IMR-90 (cell line): ENCODE results near the gene RHBDD1. TPM values are rescaled to one million over a fixed set of nuclear protein-coding genes. Genes with fewer than 3 reads are reported as not detected.

Source experiments
- ATAC-seq: fragments of 200-7000 bp; cut with Tn5 transposase; 2 replicates; pipeline ENCODE4 v1.9.1; 2020; ENCODE audit warnings: low read depth, mild to moderate bottlenecking, moderate library complexity
- BruUV-seq: library from RNA; stranded (reverse); fragments of 400-500 nt; replicated peaks from 2 replicates; lab custom pipeline; 2021; lab: Mats Ljungman, UMichigan
- CTCF ChIA-PET: fragments of 300-600 bp; formaldehyde crosslinking; extraction: SDS; loops from one replicate; lab custom pipeline; 2021; ENCODE audit warnings: antibody characterized with exemption; lab: Yijun Ruan, JAX
- POLR2A ChIA-PET: fragments of 300-600 bp; sonication (Branson Sonifier 250); formaldehyde crosslinking; loops from one replicate; lab custom pipeline; 2022; ENCODE audit warnings: antibody characterized with exemption; ENCODE audit not compliant: unreplicated experiment; lab: Charles Lee
- DNase-seq: peaks from one replicate; pipeline ENCODE4 v3.0.0; 2013
- H2AFZ ChIP-seq: replicated peaks from 2 replicates; pipeline ENCODE3; 2013; ENCODE audit warnings: low read length, mild to moderate bottlenecking; ENCODE audit not compliant: poor library complexity
- H2AK5ac ChIP-seq: 2 replicates; pipeline ENCODE4 v1.6.1; 2013; ENCODE audit warnings: low read depth, low read length, inconsistent platforms
- H2AK9ac ChIP-seq: replicated peaks from 2 replicates; pipeline ENCODE3; 2013; ENCODE audit warnings: mild to moderate bottlenecking, low read depth, low read length, moderate library complexity; ENCODE audit not compliant: poor library complexity
- H2BK120ac ChIP-seq: 2 replicates; pipeline ENCODE4 v1.6.1; 2013; ENCODE audit warnings: low read depth, low read length, inconsistent platforms
- H2BK15ac ChIP-seq: 3 replicates; pipeline ENCODE4 v1.6.1; 2013; ENCODE audit warnings: low read depth, low read length, inconsistent platforms
- H2BK20ac ChIP-seq: 2 replicates; pipeline ENCODE4 v1.6.1; 2013; ENCODE audit warnings: low read depth, mild to moderate bottlenecking, inconsistent platforms, low read length, moderate library complexity
- H2BK5ac ChIP-seq: 2 replicates; pipeline ENCODE4 v1.6.1; 2013; ENCODE audit warnings: mild to moderate bottlenecking, low read depth, low read length, inconsistent platforms; ENCODE audit not compliant: poor library complexity, severe bottlenecking
- H3K14ac ChIP-seq: replicated peaks from 2 replicates; pipeline ENCODE4 v1.6.1; 2013; ENCODE audit warnings: low read depth, low read length, inconsistent platforms
- H3K18ac ChIP-seq: 2 replicates; pipeline ENCODE4 v1.6.1; 2013; ENCODE audit warnings: low read depth, low read length, control low read depth
- H3K23ac ChIP-seq: 2 replicates; pipeline ENCODE4 v1.6.1; 2013; ENCODE audit warnings: low read depth, low read length, inconsistent platforms
- H3K27ac ChIP-seq: 2 replicates; pipeline ENCODE4 v1.5.1; 2013; ENCODE audit warnings: mild to moderate bottlenecking, control low read depth, low read length; ENCODE audit not compliant: insufficient read depth
- H3K27me3 ChIP-seq: 2 replicates; pipeline ENCODE4 v1.6.1; 2013; ENCODE audit warnings: low read length; ENCODE audit not compliant: control insufficient read depth, insufficient read depth
- H3K36me3 ChIP-seq: 2 replicates; pipeline ENCODE4 v1.6.1; 2013; ENCODE audit warnings: low read length, mixed read lengths; ENCODE audit not compliant: control insufficient read depth, insufficient read depth
- H3K4ac ChIP-seq: 2 replicates; pipeline ENCODE4 v1.6.1; 2013; ENCODE audit warnings: low read depth, low read length, inconsistent platforms
- H3K4me1 ChIP-seq: 2 replicates; pipeline ENCODE4 v1.6.1; 2013; ENCODE audit warnings: low read length, mixed read lengths; ENCODE audit not compliant: control insufficient read depth, insufficient read depth
- H3K4me2 ChIP-seq: 2 replicates; pipeline ENCODE4 v1.6.1; 2013; ENCODE audit warnings: low read depth, mild to moderate bottlenecking, control low read depth, low read length, moderate library complexity
- H3K4me3 ChIP-seq: 2 replicates; pipeline ENCODE4 v1.5.1; 2013; ENCODE audit warnings: low read depth, mild to moderate bottlenecking, control low read depth, low read length, moderate library complexity; ENCODE audit not compliant: insufficient read depth
- H3K56ac ChIP-seq: 2 replicates; pipeline ENCODE4 v1.6.1; 2013; ENCODE audit warnings: low read length, inconsistent platforms; ENCODE audit not compliant: insufficient read depth; ENCODE audit errors: extremely low read depth
- H3K79me1 ChIP-seq, 2 experiments: 2 replicates each; pipeline ENCODE4 v1.6.1; 2013; ENCODE audit warnings: low read length in 2 of 2, inconsistent platforms in 1 of 2, low read depth in 1 of 2
- H3K9ac ChIP-seq: 2 replicates; pipeline ENCODE4 v1.6.1; 2013; ENCODE audit warnings: low read depth, low read length, control low read depth
- H3K9me1 ChIP-seq: 2 replicates; pipeline ENCODE4 v1.6.1; 2013; ENCODE audit warnings: low read length, inconsistent platforms; ENCODE audit not compliant: insufficient read depth
- H3K9me3 ChIP-seq: 2 replicates; pipeline ENCODE4 v1.6.1; 2013; ENCODE audit warnings: low read length; ENCODE audit not compliant: control insufficient read depth, insufficient read depth
- H4K20me1 ChIP-seq: 2 replicates; pipeline ENCODE4 v1.6.1; 2013; ENCODE audit warnings: low read length, inconsistent platforms; ENCODE audit not compliant: insufficient read depth
- H4K5ac ChIP-seq: 2 replicates; pipeline ENCODE4 v1.6.1; 2013; ENCODE audit warnings: mild to moderate bottlenecking, low read depth, low read length, control low read depth
- H4K8ac ChIP-seq, 2 experiments: 2 replicates each; pipeline ENCODE4 v1.6.1; 2013; ENCODE audit warnings: low read depth in 2 of 2, low read length in 2 of 2, control low read depth in 1 of 2, inconsistent platforms in 1 of 2
- H4K91ac ChIP-seq: 2 replicates; pipeline ENCODE4 v1.6.1; 2013; ENCODE audit warnings: low read depth, low read length, inconsistent platforms; ENCODE audit not compliant: insufficient read depth
- BHLHE40 ChIP-seq: fragments of 150-350 bp; IDR thresholded peaks from 2 replicates; pipeline ENCODE4 v1.6.1; 2016; ENCODE audit warnings: mild to moderate bottlenecking, low read depth, low read length
- CEBPB ChIP-seq: IDR thresholded peaks from 2 replicates; pipeline ENCODE4 v1.6.1; 2012; ENCODE audit warnings: low read depth, low read length, improper control_type of control experiment
- CHD1 ChIP-seq: IDR thresholded peaks from 2 replicates; pipeline ENCODE4 v1.6.1; 2012; ENCODE audit warnings: low read depth, low read length, improper control_type of control experiment
- CTCF ChIP-seq: conservative IDR thresholded peaks from 2 replicates; pipeline ENCODE4 v1.5.1; 2012; ENCODE audit warnings: mild to moderate bottlenecking, low read depth, low read length, improper control_type of control experiment
- ELK1 ChIP-seq: fragments of 150-350 bp; IDR thresholded peaks from 2 replicates; pipeline ENCODE4 v1.6.1; 2016; ENCODE audit warnings: low read depth, mild to moderate bottlenecking, low read length, moderate library complexity, borderline replicate concordance
- FOS ChIP-seq: fragments of 150-350 bp; IDR thresholded peaks from 2 replicates; pipeline ENCODE4 v1.6.1; 2016; ENCODE audit warnings: low read depth, low read length
- MAFK ChIP-seq: IDR thresholded peaks from 2 replicates; pipeline ENCODE4 v1.6.1; 2012; ENCODE audit warnings: low read depth, low read length, improper control_type of control experiment
- MAZ ChIP-seq: IDR thresholded peaks from 2 replicates; pipeline ENCODE4 v1.6.1; 2012; ENCODE audit warnings: low read depth, mild to moderate bottlenecking, low read length, improper control_type of control experiment, moderate library complexity, borderline replicate concordance
- MXI1 ChIP-seq: IDR thresholded peaks from 2 replicates; pipeline ENCODE4 v1.6.1; 2012; ENCODE audit warnings: low read depth, mild to moderate bottlenecking, low read length, moderate library complexity, borderline replicate concordance
- NFE2L2 ChIP-seq: fragments of 150-350 bp; IDR thresholded peaks from 2 replicates; pipeline ENCODE4 v1.6.1; 2016; ENCODE audit warnings: low read depth, mild to moderate bottlenecking, low read length
- POLR2A ChIP-seq: IDR thresholded peaks from 2 replicates; pipeline ENCODE4 v1.6.1; 2012; ENCODE audit warnings: mild to moderate bottlenecking, low read depth, low read length
- RAD21 ChIP-seq: IDR thresholded peaks from 2 replicates; pipeline ENCODE4 v1.6.1; 2012; ENCODE audit warnings: low read length, improper control_type of control experiment
- RCOR1 ChIP-seq: IDR thresholded peaks from 2 replicates; pipeline ENCODE4 v1.6.1; 2012; ENCODE audit warnings: mild to moderate bottlenecking, low read length, improper control_type of control experiment; ENCODE audit not compliant: insufficient replicate concordance
- RFX5 ChIP-seq: IDR thresholded peaks from 2 replicates; pipeline ENCODE4 v1.8.0; 2012; ENCODE audit warnings: low read depth, mild to moderate bottlenecking, low read length, moderate library complexity
- SMC3 ChIP-seq: fragments of 150-350 bp; IDR thresholded peaks from 2 replicates; pipeline ENCODE4 v1.6.1; 2016; ENCODE audit warnings: low read depth, mild to moderate bottlenecking, antibody characterized with exemption, low read length, moderate library complexity
- USF2 ChIP-seq: fragments of 150-350 bp; IDR thresholded peaks from 2 replicates; pipeline ENCODE4 v1.6.1; 2017; ENCODE audit warnings: mild to moderate bottlenecking, antibody characterized with exemption, low read length, low read depth
- WGBS, 2 experiments: methylation state at CpG; one replicate each; pipeline versions ENCODE4 v1.1.5 to v1.1.7; 2013; ENCODE audit warnings: missing lambda C conversion rate in 2 of 2; ENCODE audit not compliant: insufficient read length in 1 of 2; ENCODE audit errors: extremely low coverage in 2 of 2; 5-methylcytosine and 5-hydroxymethylcytosine counted together
- dilution Hi-C: fragments of 300-500 bp; cut with HindIII; formaldehyde crosslinking; loops from one replicate; pipeline ENCODE4 v1.14.3; 2018; ENCODE audit warnings: low sequenced_read_pairs; ENCODE audit not compliant: unreplicated experiment
- in situ Hi-C: fragments of 300-500 bp; cut with MboI; formaldehyde crosslinking; loops from 3 replicates; pipeline ENCODE4 v1.14.3; 2019; ENCODE audit warnings: low sequenced_read_pairs, inconsistent platforms, mixed read lengths
- intact Hi-C: fragments of 100-400 bp; cut with micrococcal nuclease; formaldehyde crosslinking; loops from 2 replicates; pipeline ENCODE4 v1.10.0; 2022
- polyA plus RNA-seq, 3 experiments: library from polyadenylated mRNA; depleted of rRNA; stranded (reverse); fragments of >200 nt; gene quantifications; 2 replicates each; pipeline ENCODE4 v1.2.3, GENCODE V29; 2012; ENCODE audit warnings: low replicate concordance in 1 of 3
- total RNA-seq: library from RNA; depleted of rRNA; stranded (reverse); fragments of >200 nt; gene quantifications from 2 replicates; pipeline ENCODE4 v1.2.3, GENCODE V29; 2012

Gene RHBDD1
- total and polyA plus RNA-seq, 2 of the 4 experiments (the other 2 are of a cell fraction): 9.7 to 14.0 TPM

GRCh38 chr2:226905718-226906117 is 69.9 kb downstream of the RHBDD1 start:
- Histone ChIP-seq H2BK5ac (peak overlapping the region; percentile 19), H3K4me2 (no peak overlapping the region), H3K9me3 (no peaks in the 10 kb centered on the region), H3K4ac (0 out of 2 replicates have a peak overlapping the region, but pooled peaks have one; percentile 68), H3K23ac (no peak overlapping the region), H2BK120ac (0 out of 2 replicates have a peak overlapping the region, but pooled peaks have one; percentile 46), H3K4me1 (peaks cover 21% of the 10 kb centered on the region), H3K9ac (no peak overlapping the region), H4K5ac (no peak overlapping the region), H2AFZ (no peak overlapping the region), H4K91ac (peak overlapping the region; percentile 33), H3K27me3 (no peaks in the 10 kb centered on the region), H3K18ac (no peak overlapping the region; the same call in 1 of the 2 replicates), H4K8ac (no peak overlapping the region), H4K20me1 (no peaks in the 10 kb centered on the region), H3K14ac (0 out of 2 replicates have a peak overlapping the region, but pooled peaks have one; percentile 27), H2AK9ac (no peak overlapping the region), H3K36me3 (peaks cover 1% of the 10 kb centered on the region; the same call in 1 of the 2 replicates), H3K56ac (no peak overlapping the region), H3K27ac (no peak overlapping the region), H2AK5ac (peak overlapping the region; percentile 89; the same call in 1 of the 2 replicates), H2BK15ac (peak overlapping the region; percentile 22; the same call in 2 of the 3 replicates), H2BK20ac (peak overlapping the region; percentile 33; the same call in 1 of the 2 replicates), H3K79me1 (peaks cover 18 to 48% of the 10 kb centered on the region in 2 experiments), H3K9me1 (peaks cover 24% of the 10 kb centered on the region), H3K4me3 (no peak overlapping the region)
- 100% methylated on average over 4 of the region's 6 CpGs; no CpG with 5 or more reads in 1 of the 2 experiments for WGBS, 2 experiments
- dilution Hi-C loops: no loop called here
- POLR2A ChIA-PET: no interaction called here
- no peak for ATAC-seq
- DNase-seq: no peak
- no TSS peak for BruUV-seq
- intact Hi-C loops: no loop called here
- CTCF ChIA-PET: no interaction called here
- TF ChIP-seq CEBPB: no peak
- no peak for TF ChIP-seq POLR2A
- TF ChIP-seq MXI1: no peak
- no peak for TF ChIP-seq NFE2L2
- TF ChIP-seq CTCF: no peak
- no peak for TF ChIP-seq RAD21
- TF ChIP-seq MAZ: no peak
- no peak for TF ChIP-seq USF2
- TF ChIP-seq ELK1: no peak
- no peak for TF ChIP-seq SMC3
- TF ChIP-seq RFX5: no peak
- no peak for TF ChIP-seq RCOR1
- no peak for TF ChIP-seq MAFK
- TF ChIP-seq BHLHE40: no peak
- no peak for TF ChIP-seq CHD1
- no peak for TF ChIP-seq FOS
- in situ Hi-C loops: no loop called here
